Measurements from ENCODE around the gene MRPL49. TPM values are rescaled to one million over a fixed set of nuclear protein-coding genes. Genes with fewer than 3 reads are reported as not detected.

Gene MRPL49
- total and polyA plus RNA-seq, 2 of the 13 experiments (the other 11 are each of a cell fraction or from before 2014, with no cell fraction given), result 39.2 to 53.3 TPM

GRCh38 chr11:65134952-65135632 is 13.0 kb downstream of the MRPL49 start (continued):
- TF ChIP-seq, protein P1, sequence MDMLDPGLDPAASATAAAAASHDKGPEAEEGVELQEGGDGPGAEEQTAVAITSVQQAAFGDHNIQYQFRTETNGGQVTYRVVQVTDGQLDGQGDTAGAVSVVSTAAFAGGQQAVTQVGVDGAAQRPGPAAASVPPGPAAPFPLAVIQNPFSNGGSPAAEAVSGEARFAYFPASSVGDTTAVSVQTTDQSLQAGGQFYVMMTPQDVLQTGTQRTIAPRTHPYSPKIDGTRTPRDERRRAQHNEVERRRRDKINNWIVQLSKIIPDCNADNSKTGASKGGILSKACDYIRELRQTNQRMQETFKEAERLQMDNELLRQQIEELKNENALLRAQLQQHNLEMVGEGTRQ (IDR thresholded peaks at IDR 0.05; ENCODE audit: low read depth, low read length), result no peak
- TF ChIP-seq, protein P1 (CRISPR knock-in tag; IDR thresholded peaks at IDR 0.05; ENCODE audit: borderline replicate concordance), result no peak
- TF ChIP-seq DNMT3B (CRISPR knock-in tag; conservative IDR thresholded peaks at IDR 0.05), result no peak
- TF ChIP-seq, protein P2, sequence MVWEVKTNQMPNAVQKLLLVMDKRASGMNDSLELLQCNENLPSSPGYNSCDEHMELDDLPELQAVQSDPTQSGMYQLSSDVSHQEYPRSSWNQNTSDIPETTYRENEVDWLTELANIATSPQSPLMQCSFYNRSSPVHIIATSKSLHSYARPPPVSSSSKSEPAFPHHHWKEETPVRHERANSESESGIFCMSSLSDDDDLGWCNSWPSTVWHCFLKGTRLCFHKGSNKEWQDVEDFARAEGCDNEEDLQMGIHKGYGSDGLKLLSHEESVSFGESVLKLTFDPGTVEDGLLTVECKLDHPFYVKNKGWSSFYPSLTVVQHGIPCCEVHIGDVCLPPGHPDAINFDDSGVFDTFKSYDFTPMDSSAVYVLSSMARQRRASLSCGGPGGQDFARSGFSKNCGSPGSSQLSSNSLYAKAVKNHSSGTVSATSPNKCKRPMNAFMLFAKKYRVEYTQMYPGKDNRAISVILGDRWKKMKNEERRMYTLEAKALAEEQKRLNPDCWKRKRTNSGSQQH (CRISPR knock-in tag; IDR thresholded peaks at IDR 0.05; ENCODE audit: low read depth), result peak; percentile 37; the same call in 1 of the 2 replicates
- TF ChIP-seq XBP1 (CRISPR knock-in tag; IDR thresholded peaks at IDR 0.05), result peak; percentile 94; the same call in 1 of the 2 replicates
- TF ChIP-seq ZSCAN21 (CRISPR knock-in tag; IDR thresholded peaks at IDR 0.05; ENCODE audit: borderline replicate concordance), result peak; percentile 60; the same call in 1 of the 2 replicates
- no peak for TF ChIP-seq ZNF557 (CRISPR knock-in tag; IDR thresholded peaks at IDR 0.05)
- no peak for TF ChIP-seq SATB2 (CRISPR knock-in tag; IDR thresholded peaks at IDR 0.05)
- TF ChIP-seq PPARG (CRISPR knock-in tag; conservative IDR thresholded peaks at IDR 0.05), result no peak
- TF ChIP-seq EED (CRISPR knock-in tag; IDR thresholded peaks at IDR 0.05), result no peak
- no peak for TF ChIP-seq ZNF234 (CRISPR knock-in tag; conservative IDR thresholded peaks at IDR 0.05)
- TF ChIP-seq PAXIP1 (CRISPR knock-in tag; conservative IDR thresholded peaks at IDR 0.05), result no peak
- TF ChIP-seq ELK4 (CRISPR knock-in tag; IDR thresholded peaks at IDR 0.05; ENCODE audit: borderline replicate concordance), result no peak
- TF ChIP-seq FOXA1 (IDR thresholded peaks at IDR 0.05), result no peak
- TF ChIP-seq FOXA1 (CRISPR knock-in tag; IDR thresholded peaks at IDR 0.05), result no peak
- no peak for TF ChIP-seq SKI (IDR thresholded peaks at IDR 0.05; ENCODE audit: partially characterized antibody)
- no peak for TF ChIP-seq KLF15 (CRISPR knock-in tag; IDR thresholded peaks at IDR 0.05; ENCODE audit: borderline replicate concordance)
- no peak for TF ChIP-seq PHB2 (IDR thresholded peaks at IDR 0.05; ENCODE audit: partially characterized antibody)
- TF ChIP-seq ZNF570 (CRISPR knock-in tag; IDR thresholded peaks at IDR 0.05; ENCODE audit: borderline replicate concordance), result no peak
- peak; percentile 17; the same call in 1 of the 2 replicates for TF ChIP-seq KAT8 (CRISPR knock-in tag; IDR thresholded peaks at IDR 0.05)
- no peak for TF ChIP-seq SIN3A (IDR thresholded peaks at IDR 0.05; ENCODE audit: borderline replicate concordance, low read depth, low read length)
- no peak for TF ChIP-seq SNRNP70 (IDR thresholded peaks at IDR 0.05; ENCODE audit: low read depth, low read length)
- TF ChIP-seq CCDC6 (CRISPR knock-in tag; IDR thresholded peaks at IDR 0.05), result peak; percentile 30; the same call in 1 of the 2 replicates
- TF ChIP-seq RARG (CRISPR knock-in tag; IDR thresholded peaks at IDR 0.05; ENCODE audit: low read depth), result no peak

All from HepG2 (cell line).